GM13976 (cell line): Measurements from ENCODE around the gene APOBEC3B.

Experiments
- DNase-seq: peaks from one replicate; pipeline ENCODE4 v3.0.0; 2012; ENCODE audit warnings: low spot score
- CTCF ChIP-seq: IDR thresholded peaks from 2 replicates; pipeline ENCODE4 v1.5.1; 2012; ENCODE audit warnings: borderline replicate concordance, mild to moderate bottlenecking; ENCODE audit not compliant: insufficient read depth; ENCODE audit errors: extremely low read depth, missing control alignments, control extremely low read depth
- in situ Hi-C: fragments of 300-500 bp; cut with MboI; formaldehyde crosslinking; loops from one replicate; pipeline ENCODE4 v1.12.0; 2022; ENCODE audit warnings: low sequenced_read_pairs, mixed read lengths, inconsistent platforms; ENCODE audit not compliant: unreplicated experiment

Gene APOBEC3B

GRCh38 chr22:39041908-39042307 lies 59.8 kb downstream of the APOBEC3B start:
- DNase-seq, result no peak
- TF ChIP-seq CTCF, result no peak
- in situ Hi-C loops, result no loop called here
